B cell (primary cell): ENCODE measurements around the gene EFNA5.

Experiments
- CTCF ChIP-seq: fragments of 200-600 bp; IDR thresholded peaks from one replicate; pipeline ENCODE4 v1.8.0; 2022; ENCODE audit warnings: antibody characterized with exemption, mild to moderate bottlenecking
- EZH2 ChIP-seq: IDR thresholded peaks from 2 replicates; pipeline ENCODE4 v1.6.1; 2012; ENCODE audit warnings: borderline replicate concordance, low read depth, mild to moderate bottlenecking, moderate library complexity, low read length; ENCODE audit not compliant: insufficient read depth, poor library complexity, severe bottlenecking

GRCh38 chr5:107605596-107606125 lies 65.1 kb downstream of the EFNA5 start:
- TF ChIP-seq CTCF (no peak), EZH2 (no peak)
